Nephron progenitor cell (in vitro differentiated cells): ENCODE measurements around the gene ACRV1.
"Not testable (repeated sequence)": the region's sequence is repeated elsewhere in the genome, so short reads cannot be mapped to it uniquely, and the experiment has no call there.

ENCODE experiments used
- DNase-seq: peaks from one replicate; pipeline ENCODE4 v3.0.0; 2021
- H3K27ac Mint-ChIP-seq: 2 replicates; pipeline ENCODE4 v1.8.0; 2021; ENCODE audit warnings: mild to moderate bottlenecking, moderate library complexity, mixed read lengths
- H3K27me3 Mint-ChIP-seq: 2 replicates; pipeline ENCODE4 v1.8.0; 2021; ENCODE audit warnings: mild to moderate bottlenecking, low read depth, mixed read lengths; ENCODE audit not compliant: poor library complexity
- H3K36me3 Mint-ChIP-seq: 2 replicates; pipeline ENCODE4 v1.8.0; 2021; ENCODE audit warnings: low read depth, mixed read lengths
- H3K4me1 Mint-ChIP-seq: 2 replicates; pipeline ENCODE4 v1.8.0; 2021; ENCODE audit warnings: mixed read lengths
- H3K4me3 Mint-ChIP-seq: 2 replicates; pipeline ENCODE4 v1.8.0; 2021; ENCODE audit warnings: mild to moderate bottlenecking, moderate library complexity, mixed read lengths
- H3K9me3 Mint-ChIP-seq: 2 replicates; pipeline ENCODE4 v1.8.0; 2021; ENCODE audit warnings: mild to moderate bottlenecking, moderate library complexity, mixed read lengths
- TF ChIP-seq, protein P1 (sequence below): fragments of 200-600 bp; sonication (generic); IDR thresholded peaks from 2 replicates; pipeline ENCODE4 v1.5.0; 2021; ENCODE audit warnings: antibody characterized with exemption

Gene ACRV1, protein sequence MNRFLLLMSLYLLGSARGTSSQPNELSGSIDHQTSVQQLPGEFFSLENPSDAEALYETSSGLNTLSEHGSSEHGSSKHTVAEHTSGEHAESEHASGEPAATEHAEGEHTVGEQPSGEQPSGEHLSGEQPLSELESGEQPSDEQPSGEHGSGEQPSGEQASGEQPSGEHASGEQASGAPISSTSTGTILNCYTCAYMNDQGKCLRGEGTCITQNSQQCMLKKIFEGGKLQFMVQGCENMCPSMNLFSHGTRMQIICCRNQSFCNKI

DNA sequence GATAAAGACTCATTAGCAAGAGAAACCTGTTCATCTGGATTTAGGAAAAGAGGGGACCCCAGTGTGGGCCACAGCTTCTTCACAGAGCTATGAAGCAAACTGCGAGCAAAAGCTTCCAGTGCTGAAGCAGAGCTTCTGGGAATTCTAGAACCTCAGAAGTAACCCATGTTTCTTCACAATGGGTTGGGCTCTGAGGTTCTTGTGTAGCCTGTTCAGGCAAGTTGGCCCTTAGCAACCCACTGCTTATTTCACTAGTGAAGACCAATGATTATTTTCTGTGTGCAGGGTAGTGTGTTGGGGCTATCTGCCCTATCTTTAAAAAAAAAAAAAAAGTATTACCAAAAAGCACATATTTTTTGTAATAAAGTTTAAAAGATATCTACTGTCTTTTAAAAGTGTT, at the start of gene ACRV1:
ACRV1 (minus strand) TSS at position 101 of the 400 bp plus-strand sequence; CDS start at position 34, 67 bp downstream.
- TF ChIP-seq, protein P1, sequence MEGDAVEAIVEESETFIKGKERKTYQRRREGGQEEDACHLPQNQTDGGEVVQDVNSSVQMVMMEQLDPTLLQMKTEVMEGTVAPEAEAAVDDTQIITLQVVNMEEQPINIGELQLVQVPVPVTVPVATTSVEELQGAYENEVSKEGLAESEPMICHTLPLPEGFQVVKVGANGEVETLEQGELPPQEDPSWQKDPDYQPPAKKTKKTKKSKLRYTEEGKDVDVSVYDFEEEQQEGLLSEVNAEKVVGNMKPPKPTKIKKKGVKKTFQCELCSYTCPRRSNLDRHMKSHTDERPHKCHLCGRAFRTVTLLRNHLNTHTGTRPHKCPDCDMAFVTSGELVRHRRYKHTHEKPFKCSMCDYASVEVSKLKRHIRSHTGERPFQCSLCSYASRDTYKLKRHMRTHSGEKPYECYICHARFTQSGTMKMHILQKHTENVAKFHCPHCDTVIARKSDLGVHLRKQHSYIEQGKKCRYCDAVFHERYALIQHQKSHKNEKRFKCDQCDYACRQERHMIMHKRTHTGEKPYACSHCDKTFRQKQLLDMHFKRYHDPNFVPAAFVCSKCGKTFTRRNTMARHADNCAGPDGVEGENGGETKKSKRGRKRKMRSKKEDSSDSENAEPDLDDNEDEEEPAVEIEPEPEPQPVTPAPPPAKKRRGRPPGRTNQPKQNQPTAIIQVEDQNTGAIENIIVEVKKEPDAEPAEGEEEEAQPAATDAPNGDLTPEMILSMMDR, result no peak
- no peaks in the 10 kb centered on the region for H3K4me1 Mint-ChIP-seq
- no peak for DNase-seq
- H3K4me3 Mint-ChIP-seq, result no peak within 1 kb of the TSS
- no peaks in the 10 kb centered on the region for H3K27me3 Mint-ChIP-seq
- H3K36me3 Mint-ChIP-seq, result peaks cover 67% of the 10 kb centered on the region
- no peak within 1 kb of the TSS for H3K27ac Mint-ChIP-seq
- no peaks in the 10 kb centered on the region for H3K9me3 Mint-ChIP-seq

- no peak overlapping the region for H3K4me3 Mint-ChIP-seq
- H3K9me3 Mint-ChIP-seq, result no peaks in the 10 kb centered on the region
- DNase-seq, result no peak
- no peaks in the 10 kb centered on the region for H3K4me1 Mint-ChIP-seq
- peaks cover 3% of the 10 kb centered on the region for H3K27me3 Mint-ChIP-seq
- TF ChIP-seq, protein P1, result no peak
- no peak overlapping the region for H3K27ac Mint-ChIP-seq
- H3K36me3 Mint-ChIP-seq, result no peaks in the 10 kb centered on the region
Measured at GRCh38 chr11:125728969-125729368, 48.3 kb upstream of the ACRV1 start.

GRCh38 chr11:125724125-125724524, 43.5 kb upstream of the ACRV1 start:
- H3K27ac Mint-ChIP-seq, result no peak overlapping the region
- H3K4me3 Mint-ChIP-seq, result no peak overlapping the region
- DNase-seq, result no peak
- no peaks in the 10 kb centered on the region for H3K4me1 Mint-ChIP-seq
- no peaks in the 10 kb centered on the region for H3K9me3 Mint-ChIP-seq
- TF ChIP-seq, protein P1, result no peak
- H3K36me3 Mint-ChIP-seq, result no peaks in the 10 kb centered on the region
- peaks cover 13% of the 10 kb centered on the region for H3K27me3 Mint-ChIP-seq

GRCh38 chr11:125720781-125721180, 40.1 kb upstream of the ACRV1 start:
- H3K27me3 Mint-ChIP-seq, result peaks cover 13% of the 10 kb centered on the region
- no peak overlapping the region for H3K4me3 Mint-ChIP-seq
- peaks cover 26% of the 10 kb centered on the region for H3K9me3 Mint-ChIP-seq
- no peak for DNase-seq
- no peaks in the 10 kb centered on the region for H3K4me1 Mint-ChIP-seq
- TF ChIP-seq, protein P1, result no peak
- H3K27ac Mint-ChIP-seq, result no peak overlapping the region
- H3K36me3 Mint-ChIP-seq, result no peaks in the 10 kb centered on the region

- H3K36me3 Mint-ChIP-seq, H3K4me1 Mint-ChIP-seq, H3K27ac Mint-ChIP-seq, DNase-seq, H3K27me3 Mint-ChIP-seq, H3K4me3 Mint-ChIP-seq: not testable (repeated sequence)
- H3K9me3 Mint-ChIP-seq, result peaks cover 43% of the 10 kb centered on the region
Measured at GRCh38 chr11:125704686-125705085, 24.0 kb upstream of the ACRV1 start.

DNA sequence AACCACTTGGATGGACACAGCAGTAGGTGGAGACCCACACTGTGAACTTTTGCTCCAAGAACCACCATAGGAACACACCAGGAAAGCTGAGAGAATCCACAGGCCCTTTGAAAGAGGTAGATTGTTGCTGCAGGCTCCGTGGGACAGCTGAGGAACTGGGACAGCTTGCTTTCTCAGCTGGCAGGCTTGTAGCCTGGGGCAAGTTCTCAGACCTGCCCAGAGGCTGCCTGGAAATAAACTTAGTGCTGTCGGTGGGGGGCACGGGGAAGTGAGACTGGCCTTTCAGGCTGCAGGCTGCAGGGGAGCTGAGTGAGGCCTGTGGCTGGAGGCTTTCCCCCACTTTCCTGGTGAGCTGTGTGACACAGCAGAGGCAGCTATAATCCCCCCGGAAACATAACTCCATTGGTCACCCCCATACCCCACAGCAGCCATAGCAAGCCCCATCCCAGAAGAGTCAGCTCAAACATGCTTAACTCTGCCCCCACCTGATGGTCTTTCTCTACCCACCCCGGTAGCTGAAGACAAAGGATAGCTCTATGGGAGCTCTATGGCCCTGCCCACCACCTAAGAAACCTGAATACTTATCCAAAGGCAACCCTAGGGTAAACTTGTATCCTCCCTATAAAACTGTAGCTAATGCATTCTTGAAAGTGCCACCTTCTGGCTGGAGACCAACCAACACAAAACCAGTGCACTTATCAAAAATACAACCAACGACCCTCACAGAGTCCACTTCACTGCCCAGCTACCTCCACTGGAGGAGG, 21.4 kb upstream of the ACRV1 start:
- Mint-ChIP-seq H3K4me3 (no peak overlapping the region), H3K27ac (no peak overlapping the region), H3K36me3 (peaks cover 5% of the 10 kb centered on the region), H3K9me3 (peaks cover 23% of the 10 kb centered on the region), H3K4me1 (no peaks in the 10 kb centered on the region), H3K27me3 (no peaks in the 10 kb centered on the region)
- no peak for DNase-seq
- TF ChIP-seq, protein P1, result no peak
